C4-2B (cell line): ENCODE results near the gene FBXL13.
"Not testable (repeated sequence)": the region's sequence is repeated elsewhere in the genome, so short reads cannot be mapped to it uniquely, and the experiment has no call there.

ENCODE experiments used
- ZFX ChIP-seq: fragments of 450-650 bp; IDR thresholded peaks from 2 replicates; pipeline ENCODE4 v1.6.1; 2017
- TF ChIP-seq, protein P1 (sequence below): fragments of 450-650 bp; conservative IDR thresholded peaks from 2 replicates; pipeline ENCODE4 v1.5.1; 2017; ENCODE audit warnings: mild to moderate bottlenecking

DNA sequence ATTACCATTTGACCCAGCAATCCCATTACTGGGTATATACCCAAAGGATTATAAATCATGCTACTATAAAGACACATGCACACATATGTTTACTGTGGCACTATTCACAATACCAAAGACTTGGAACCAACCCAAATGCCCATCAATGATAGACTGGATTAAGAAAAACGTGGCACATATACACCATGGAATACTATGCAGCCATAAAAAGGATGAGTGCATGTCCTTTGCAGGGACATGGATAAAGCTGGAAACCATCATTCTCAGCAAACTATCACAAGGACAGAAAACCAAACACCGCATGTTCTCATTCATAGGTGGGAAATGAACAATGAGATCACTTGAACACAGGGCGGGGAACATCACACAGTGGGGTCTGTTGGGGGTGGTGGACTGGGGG is 116.6 kb downstream of the FBXL13 start:
- TF ChIP-seq, protein P1, sequence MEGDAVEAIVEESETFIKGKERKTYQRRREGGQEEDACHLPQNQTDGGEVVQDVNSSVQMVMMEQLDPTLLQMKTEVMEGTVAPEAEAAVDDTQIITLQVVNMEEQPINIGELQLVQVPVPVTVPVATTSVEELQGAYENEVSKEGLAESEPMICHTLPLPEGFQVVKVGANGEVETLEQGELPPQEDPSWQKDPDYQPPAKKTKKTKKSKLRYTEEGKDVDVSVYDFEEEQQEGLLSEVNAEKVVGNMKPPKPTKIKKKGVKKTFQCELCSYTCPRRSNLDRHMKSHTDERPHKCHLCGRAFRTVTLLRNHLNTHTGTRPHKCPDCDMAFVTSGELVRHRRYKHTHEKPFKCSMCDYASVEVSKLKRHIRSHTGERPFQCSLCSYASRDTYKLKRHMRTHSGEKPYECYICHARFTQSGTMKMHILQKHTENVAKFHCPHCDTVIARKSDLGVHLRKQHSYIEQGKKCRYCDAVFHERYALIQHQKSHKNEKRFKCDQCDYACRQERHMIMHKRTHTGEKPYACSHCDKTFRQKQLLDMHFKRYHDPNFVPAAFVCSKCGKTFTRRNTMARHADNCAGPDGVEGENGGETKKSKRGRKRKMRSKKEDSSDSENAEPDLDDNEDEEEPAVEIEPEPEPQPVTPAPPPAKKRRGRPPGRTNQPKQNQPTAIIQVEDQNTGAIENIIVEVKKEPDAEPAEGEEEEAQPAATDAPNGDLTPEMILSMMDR: not testable (repeated sequence)
- not testable (repeated sequence) for TF ChIP-seq ZFX
